HL-60/S4 (cell line): ENCODE data around the gene SLC25A34.

Source experiments
- in situ Hi-C: fragments of 300-500 bp; cut with MboI; formaldehyde crosslinking; loops from 2 replicates; pipeline ENCODE4 v1.14.3; 2022; ENCODE audit warnings: low sequenced_read_pairs

The SLC25A34 gene

GRCh38 chr1:15765495-15766194 lies 29.6 kb downstream of the SLC25A34 start:
- in situ Hi-C loops = no loop called here

- in situ Hi-C loops = no loop called here
Observed at GRCh38 chr1:15767941-15768340, 31.9 kb downstream of the SLC25A34 start.

GRCh38 chr1:15768388-15768787 lies 32.3 kb downstream of the SLC25A34 start:
- in situ Hi-C loops = no loop called here

- in situ Hi-C loops = no loop called here
Observed at GRCh38 chr1:15770313-15770962, 34.4 kb downstream of the SLC25A34 start.

GRCh38 chr1:15771836-15772515 lies 35.9 kb downstream of the SLC25A34 start:
- in situ Hi-C loops = no loop called here

- in situ Hi-C loops = no loop called here
Observed at GRCh38 chr1:15775706-15776105, 39.6 kb downstream of the SLC25A34 start.

- in situ Hi-C loops = no loop called here
Observed at GRCh38 chr1:15777909-15778707, 42.0 kb downstream of the SLC25A34 start.

- in situ Hi-C loops = no loop called here
Observed at GRCh38 chr1:15785683-15786082, 49.6 kb downstream of the SLC25A34 start.

- in situ Hi-C loops = no loop called here
Observed at GRCh38 chr1:15786581-15786980, 50.5 kb downstream of the SLC25A34 start.

- in situ Hi-C loops = no loop called here
Observed at GRCh38 chr1:15788624-15789301, 52.7 kb downstream of the SLC25A34 start.
